Psoas muscle (tissue), 8 donors: ENCODE data around the gene IRF6. TPM values are rescaled to one million over a fixed set of nuclear protein-coding genes. Genes with fewer than 3 reads are reported as not detected.

Experiments
- ATAC-seq, 4 donors: fragments of 200-7000 bp; cut with Tn5 transposase; one replicate each; pipeline ENCODE4 v1.9.1; 2020; ENCODE audit warnings: moderate library complexity in 3 of 4, mild to moderate bottlenecking in 2 of 4
- DNase-seq, 2 donors: peaks; one replicate each; pipeline ENCODE4 v3.0.0-alpha.2; 2020
- H3K27ac ChIP-seq: fragments of 200-600 bp; one replicate; pipeline ENCODE4 v1.8.0; 2022
- H3K27me3 ChIP-seq, 3 donors: fragments of 200-600 bp in 1 of 3; one replicate each; pipeline versions ENCODE4 v1.6.1 to v1.8.0; 2013 to 2022; ENCODE audit warnings: low read length in 2 of 3, mild to moderate bottlenecking in 2 of 3, moderate library complexity in 1 of 3; ENCODE audit not compliant: insufficient read depth in 3 of 3
- H3K36me3 ChIP-seq, 2 donors: fragments of 200-600 bp in 1 of 2; one replicate each; pipeline versions ENCODE4 v1.6.1 to v1.8.0; 2013 to 2022; ENCODE audit warnings: low read depth in 1 of 2, mild to moderate bottlenecking in 1 of 2, moderate library complexity in 1 of 2; ENCODE audit not compliant: insufficient read depth in 1 of 2
- H3K4me1 ChIP-seq: fragments of 200-600 bp; one replicate; pipeline ENCODE4 v1.8.0; 2022
- H3K4me3 ChIP-seq: fragments of 200-600 bp; one replicate; pipeline ENCODE4 v1.8.0; 2022; ENCODE audit warnings: mild to moderate bottlenecking
- H3K9me3 ChIP-seq: fragments of 200-600 bp; one replicate; pipeline ENCODE4 v1.8.0; 2022
- WGBS, 3 donors: extraction: QIAGEN DNeasy Blood & Tissue Kit; methylation state at CpG; one replicate each; pipeline versions ENCODE4 v1.1.6 to v1.1.7; 2013; 5-methylcytosine and 5-hydroxymethylcytosine counted together
- intact Hi-C, 2 donors: fragments of 100-400 bp; cut with DNase I; formaldehyde crosslinking; loops; one replicate each; pipeline versions ENCODE4 v1.11.0 to v1.14.2; 2022
- polyA plus RNA-seq, 3 donors: library from polyadenylated mRNA; stranded (reverse); fragments of 200-250 nt; gene quantifications; one replicate each; pipeline ENCODE4 v1.2.3, GENCODE V29; 2013
- total RNA-seq, 4 donors: library from RNA; stranded (reverse); fragmentation: NEBNext Ultra II Directional in 2 of 4; extraction: Animal tissue kit (Norgen Biotek cat#: 25700) in 2 of 4; gene quantifications; one replicate each; pipeline versions ENCODE4 v1.2.1 to v1.2.4, GENCODE V29; 2021 to 2023
- TF ChIP-seq, protein P1 (sequence below): fragments of 200-600 bp; IDR thresholded peaks from one replicate; pipeline ENCODE4 v1.8.0; 2022; ENCODE audit warnings: antibody characterized with exemption
- donor health status: healthy with polysubstance abuse.
- donor health status: DM: no; HTN: no; CAD: no; lungs with moderate emphysema.
- donor health status: Bipolar disorder and iron deficiency.
- donor health status: healthy.
- donor health status: DM: yes; HTN: yes; CAD: no.
- donor health status: DM: no; HTN: no; CAD: no.
- donor health status: DM: no; HTN: no; CAD: no.
- donor health status: DM: yes; HTN: yes; CAD: no.

The IRF6 gene
- total and polyA plus RNA-seq, 7 donors, result 0.26 to 5.1 (median 0.37) TPM; not detected in 1

DNA sequence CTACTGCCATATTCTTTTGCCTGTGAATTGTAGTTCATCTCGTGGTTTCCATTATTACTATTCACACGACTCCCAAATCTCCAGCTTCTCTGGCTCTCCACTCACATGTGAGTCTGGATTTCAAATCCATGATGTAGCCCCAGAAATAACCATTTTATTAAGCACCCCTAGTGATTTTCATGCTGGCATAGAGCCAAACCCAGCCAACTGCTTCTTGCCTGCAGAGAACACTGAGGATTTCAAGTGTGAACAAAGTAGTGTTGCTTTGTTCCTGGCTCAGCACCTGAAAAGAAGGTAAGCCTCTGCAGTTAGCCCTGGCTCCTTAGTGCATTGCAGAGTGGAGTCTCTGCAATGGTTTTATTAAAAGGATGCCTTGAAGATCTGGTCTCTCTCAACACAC is 47.7 kb upstream of the IRF6 start:
- H3K36me3 ChIP-seq, result peaks cover 13 to 66% of the 10 kb centered on the region in 2 donors
- TF ChIP-seq, protein P1, sequence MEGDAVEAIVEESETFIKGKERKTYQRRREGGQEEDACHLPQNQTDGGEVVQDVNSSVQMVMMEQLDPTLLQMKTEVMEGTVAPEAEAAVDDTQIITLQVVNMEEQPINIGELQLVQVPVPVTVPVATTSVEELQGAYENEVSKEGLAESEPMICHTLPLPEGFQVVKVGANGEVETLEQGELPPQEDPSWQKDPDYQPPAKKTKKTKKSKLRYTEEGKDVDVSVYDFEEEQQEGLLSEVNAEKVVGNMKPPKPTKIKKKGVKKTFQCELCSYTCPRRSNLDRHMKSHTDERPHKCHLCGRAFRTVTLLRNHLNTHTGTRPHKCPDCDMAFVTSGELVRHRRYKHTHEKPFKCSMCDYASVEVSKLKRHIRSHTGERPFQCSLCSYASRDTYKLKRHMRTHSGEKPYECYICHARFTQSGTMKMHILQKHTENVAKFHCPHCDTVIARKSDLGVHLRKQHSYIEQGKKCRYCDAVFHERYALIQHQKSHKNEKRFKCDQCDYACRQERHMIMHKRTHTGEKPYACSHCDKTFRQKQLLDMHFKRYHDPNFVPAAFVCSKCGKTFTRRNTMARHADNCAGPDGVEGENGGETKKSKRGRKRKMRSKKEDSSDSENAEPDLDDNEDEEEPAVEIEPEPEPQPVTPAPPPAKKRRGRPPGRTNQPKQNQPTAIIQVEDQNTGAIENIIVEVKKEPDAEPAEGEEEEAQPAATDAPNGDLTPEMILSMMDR, result no peak
- no peaks in the 10 kb centered on the region for H3K4me1 ChIP-seq
- no peak overlapping the region for H3K27ac ChIP-seq
- no peaks in the 10 kb centered on the region for H3K9me3 ChIP-seq
- no peaks in the 10 kb centered on the region for H3K27me3 ChIP-seq
- no peak for DNase-seq
- ATAC-seq, result no peak
- intact Hi-C loops, result no loop called here
- 81 to 87% (median 83%) methylated on average over 2 of the region's 2 CpGs for WGBS, 3 donors
- H3K4me3 ChIP-seq, result no peak overlapping the region

DNA sequence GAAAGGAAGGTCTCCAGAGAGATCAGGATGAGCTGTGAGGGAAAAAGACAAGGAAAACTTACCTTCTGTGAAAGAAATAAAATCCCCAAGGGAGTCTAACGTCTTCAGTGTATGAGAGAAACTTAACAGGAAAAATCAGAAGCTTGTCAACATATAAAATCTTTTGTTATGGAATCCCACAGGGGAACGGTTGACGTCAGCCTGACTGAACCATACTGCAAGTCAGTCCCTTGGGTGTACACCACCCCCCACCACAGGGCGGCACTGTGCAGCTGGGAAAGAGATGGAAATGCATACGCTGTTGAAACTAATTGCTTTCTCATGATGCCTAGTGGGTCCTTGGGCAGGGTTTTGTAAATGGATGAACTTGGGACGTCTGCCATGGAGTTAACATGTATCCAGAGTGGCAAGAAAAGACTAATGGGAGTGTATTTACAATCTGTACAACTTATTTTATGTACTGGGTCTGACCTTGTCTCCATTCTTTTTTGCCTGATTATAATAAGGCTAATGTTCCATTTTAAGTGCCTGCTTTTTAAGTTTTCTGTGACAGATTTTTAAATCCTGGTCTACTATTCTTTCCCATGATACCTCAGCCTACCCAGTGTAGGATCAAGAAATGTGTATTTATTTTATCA is 44.5 kb upstream of the IRF6 start:
- intact Hi-C loops, result no loop called here

DNA sequence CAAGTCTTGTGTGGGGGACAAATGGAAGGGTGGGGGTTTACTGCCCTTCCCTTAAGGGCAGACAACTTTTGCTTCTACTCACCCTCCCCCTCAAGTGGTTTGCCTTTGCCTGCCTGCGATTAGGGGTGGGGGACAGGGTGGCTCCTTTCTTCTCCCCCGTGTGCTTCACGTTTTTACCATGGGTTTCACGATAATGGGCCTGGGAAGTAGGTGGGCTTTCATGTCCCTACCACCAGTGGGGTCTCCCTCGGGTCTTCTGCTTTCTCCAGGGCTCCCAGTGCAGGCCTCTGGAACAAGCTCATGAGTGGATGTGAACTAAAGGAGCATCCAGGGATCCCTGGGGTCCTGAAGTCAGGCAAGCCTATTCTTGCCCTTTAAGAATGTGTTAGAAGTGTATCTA is 43.4 kb upstream of the IRF6 start:
- intact Hi-C loops, result no loop called here
- DNase-seq (no peak), ATAC-seq (no peak)
- 88 to 90% (median 90%) methylated on average over 5 of the region's 5 CpGs for WGBS, 3 donors
- Histone ChIP-seq H3K27ac (no peak overlapping the region), H3K4me3 (no peak overlapping the region), H3K9me3 (no peaks in the 10 kb centered on the region), H3K27me3 (no peaks in the 10 kb centered on the region), H3K4me1 (no peaks in the 10 kb centered on the region), H3K36me3 (peaks cover 11 to 98% of the 10 kb centered on the region in 2 donors)
- TF ChIP-seq, protein P1, result no peak

More for the DNA sequence above, 44.5 kb upstream of the IRF6 start:
- ATAC-seq, result no peak
- TF ChIP-seq, protein P1, result peak; percentile 37
- Histone ChIP-seq H3K9me3 (no peaks in the 10 kb centered on the region), H3K4me1 (no peaks in the 10 kb centered on the region), H3K4me3 (no peak overlapping the region), H3K36me3 (peaks cover 13 to 98% of the 10 kb centered on the region in 2 donors), H3K27me3 (no peaks in the 10 kb centered on the region), H3K27ac (no peak overlapping the region)
- WGBS, 3 donors, result 52 to 72% (median 67%) methylated on average over 6 of the region's 6 CpGs
- peak in 1 of 2 donors; percentile 37 for DNase-seq

DNA sequence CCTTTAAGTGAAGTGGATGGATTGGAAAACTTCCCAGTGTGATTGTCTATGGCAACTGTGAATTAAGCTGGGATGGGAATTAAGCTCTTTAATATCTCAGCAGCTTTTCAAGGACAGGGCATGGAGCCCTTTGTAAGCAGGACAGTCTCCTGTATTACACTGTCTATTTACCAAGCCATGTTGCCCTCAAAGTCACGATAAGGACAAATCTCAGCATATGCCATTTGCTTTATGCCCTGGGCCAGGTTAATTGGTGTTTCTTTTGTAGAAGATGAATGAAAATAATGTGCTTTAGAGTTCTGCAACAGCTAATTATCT is 39.4 kb upstream of the IRF6 start:
- 70 to 87% (median 85%) methylated on average over 1 of the region's 1 CpG for WGBS, 3 donors
- DNase-seq, result no peak
- Histone ChIP-seq H3K36me3 (peaks cover 20 to 98% of the 10 kb centered on the region in 2 donors), H3K4me3 (no peak overlapping the region), H3K9me3 (no peaks in the 10 kb centered on the region), H3K4me1 (no peaks in the 10 kb centered on the region), H3K27me3 (no peaks in the 10 kb centered on the region), H3K27ac (no peak overlapping the region)
- no peak for ATAC-seq
- TF ChIP-seq, protein P1, result no peak
- intact Hi-C loops, result no loop called here
